Prostate gland (tissue), 2 donors: ENCODE measurements around the gene ADD2.

Experiments
- CTCF ChIP-seq, 4 experiments: fragments of 200-600 bp in 2 of 4; fragments of 450-650 bp in 2 of 4; sonication (generic) in 2 of 4; IDR thresholded peaks; 1 replicate in 3 of 4; 2 replicates in 1 of 4; pipeline ENCODE4 v1.5.1; 2016 to 2019; ENCODE audit warnings: antibody characterized with exemption in 4 of 4, mild to moderate bottlenecking in 2 of 4, moderate library complexity in 2 of 4
- POLR2A ChIP-seq: fragments of 450-650 bp; IDR thresholded peaks from one replicate; pipeline ENCODE4 v1.6.1; 2016; ENCODE audit warnings: antibody characterized with exemption, mild to moderate bottlenecking

- no peak for TF ChIP-seq CTCF (IDR thresholded peaks at IDR 0.05)
- no peak for TF ChIP-seq POLR2A
Observed at GRCh38 chr2:70751881-70752280, 16.1 kb downstream of the ADD2 start.
